Peyer's patch (tissue), 4 donors: ENCODE data around the gene ARHGAP26. TPM values are rescaled to one million over a fixed set of nuclear protein-coding genes. Genes with fewer than 3 reads are reported as not detected.

Experiments
- DNase-seq, 3 donors: peaks; one replicate each; pipeline ENCODE4 v3.0.0-alpha.2; 2017 to 2019
- H3K27ac ChIP-seq, 4 donors: fragments of 200-600 bp; sonication (generic); one replicate each; pipeline ENCODE4 v1.5.1; 2016 to 2019
- H3K27me3 ChIP-seq, 2 donors: fragments of 200-600 bp; sonication (generic); one replicate each; pipeline ENCODE4 v1.5.1; 2019
- H3K36me3 ChIP-seq, 3 donors: fragments of 200-600 bp; sonication (generic); one replicate each; pipeline ENCODE4 v1.5.1; 2016 to 2019
- H3K4me1 ChIP-seq, 4 donors: fragments of 200-600 bp; sonication (generic); one replicate each; pipeline ENCODE4 v1.5.1; 2016 to 2019
- H3K4me3 ChIP-seq, 4 donors: fragments of 200-600 bp; sonication (generic); 1 replicate in 3 of 4; 2 replicates in 1 of 4; pipeline ENCODE4 v1.5.1; 2016 to 2019; ENCODE audit warnings: mild to moderate bottlenecking in 1 of 4
- H3K9me3 ChIP-seq, 4 donors: fragments of 200-600 bp; sonication (generic); one replicate each; pipeline ENCODE4 v1.5.1; 2016 to 2019; ENCODE audit warnings: mild to moderate bottlenecking in 1 of 4
- POLR2A ChIP-seq, 2 donors: fragments of 450-650 bp; IDR thresholded peaks; one replicate each; pipeline ENCODE4 v1.5.1; 2017; ENCODE audit warnings: antibody characterized with exemption in 2 of 2, mild to moderate bottlenecking in 2 of 2, moderate library complexity in 2 of 2
- total RNA-seq, 4 donors: library from RNA; depleted of rRNA; stranded (reverse); fragments of >200 nt; gene quantifications; one replicate each; pipeline ENCODE4 v1.1.0, GENCODE V29; 2016
- TF ChIP-seq, protein P1 (sequence below), 6 experiments: fragments of 450-650 bp in 4 of 6; fragments of 200-600 bp in 2 of 6; sonication (generic) in 1 of 6; IDR thresholded peaks; one replicate each; pipeline ENCODE4 v1.5.1; 2017 to 2019; ENCODE audit warnings: antibody characterized with exemption in 6 of 6, mild to moderate bottlenecking in 3 of 6, moderate library complexity in 1 of 6

ARHGAP26 gene
- total RNA-seq, 4 donors from 2014 or later, result 60.1 to 180 (median 126) TPM

GRCh38 chr5:143068712-143069111 lies 298.5 kb downstream of the ARHGAP26 start:
- peaks cover 0 to 5% (median 0%) of the 10 kb centered on the region in 4 donors for H3K4me1 ChIP-seq
- H3K27me3 ChIP-seq, result no peaks in the 10 kb centered on the region
- H3K36me3 ChIP-seq, result peaks cover 0 to 29% (median 0%) of the 10 kb centered on the region in 3 donors
- H3K4me3 ChIP-seq, result no peak overlapping the region
- DNase-seq, result no peak
- TF ChIP-seq, protein P1, sequence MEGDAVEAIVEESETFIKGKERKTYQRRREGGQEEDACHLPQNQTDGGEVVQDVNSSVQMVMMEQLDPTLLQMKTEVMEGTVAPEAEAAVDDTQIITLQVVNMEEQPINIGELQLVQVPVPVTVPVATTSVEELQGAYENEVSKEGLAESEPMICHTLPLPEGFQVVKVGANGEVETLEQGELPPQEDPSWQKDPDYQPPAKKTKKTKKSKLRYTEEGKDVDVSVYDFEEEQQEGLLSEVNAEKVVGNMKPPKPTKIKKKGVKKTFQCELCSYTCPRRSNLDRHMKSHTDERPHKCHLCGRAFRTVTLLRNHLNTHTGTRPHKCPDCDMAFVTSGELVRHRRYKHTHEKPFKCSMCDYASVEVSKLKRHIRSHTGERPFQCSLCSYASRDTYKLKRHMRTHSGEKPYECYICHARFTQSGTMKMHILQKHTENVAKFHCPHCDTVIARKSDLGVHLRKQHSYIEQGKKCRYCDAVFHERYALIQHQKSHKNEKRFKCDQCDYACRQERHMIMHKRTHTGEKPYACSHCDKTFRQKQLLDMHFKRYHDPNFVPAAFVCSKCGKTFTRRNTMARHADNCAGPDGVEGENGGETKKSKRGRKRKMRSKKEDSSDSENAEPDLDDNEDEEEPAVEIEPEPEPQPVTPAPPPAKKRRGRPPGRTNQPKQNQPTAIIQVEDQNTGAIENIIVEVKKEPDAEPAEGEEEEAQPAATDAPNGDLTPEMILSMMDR (IDR thresholded peaks at IDR 0.05), result no peak
- no peak for TF ChIP-seq POLR2A (IDR thresholded peaks at IDR 0.05)
- no peak overlapping the region for H3K27ac ChIP-seq
- no peaks in the 10 kb centered on the region for H3K9me3 ChIP-seq

GRCh38 chr5:143071927-143072326 lies 301.8 kb downstream of the ARHGAP26 start:
- Histone ChIP-seq H3K4me1 (no peaks in the 10 kb centered on the region), H3K4me3 (no peak overlapping the region), H3K9me3 (no peaks in the 10 kb centered on the region), H3K27me3 (no peaks in the 10 kb centered on the region), H3K36me3 (peaks cover 0 to 23% (median 0%) of the 10 kb centered on the region in 3 donors), H3K27ac (no peak overlapping the region)
- DNase-seq, result no peak
- no peak for TF ChIP-seq POLR2A (IDR thresholded peaks at IDR 0.05)
- TF ChIP-seq, protein P1 (IDR thresholded peaks at IDR 0.05), result no peak

GRCh38 chr5:143072734-143073133 lies 302.6 kb downstream of the ARHGAP26 start:
- no peak for TF ChIP-seq POLR2A (IDR thresholded peaks at IDR 0.05)
- TF ChIP-seq, protein P1 (IDR thresholded peaks at IDR 0.05), result no peak

GRCh38 chr5:143073766-143074165 lies 303.6 kb downstream of the ARHGAP26 start:
- Histone ChIP-seq H3K27me3 (no peaks in the 10 kb centered on the region), H3K9me3 (no peaks in the 10 kb centered on the region), H3K4me1 (no peaks in the 10 kb centered on the region), H3K27ac (no peak overlapping the region), H3K36me3 (peaks cover 0 to 17% (median 0%) of the 10 kb centered on the region in 3 donors), H3K4me3 (no peak overlapping the region)
- TF ChIP-seq, protein P1 (IDR thresholded peaks at IDR 0.05), result no peak
- no peak for TF ChIP-seq POLR2A (IDR thresholded peaks at IDR 0.05)
- DNase-seq, result no peak

More at GRCh38 chr5:143072734-143073133, 302.6 kb downstream of the ARHGAP26 start:
- Histone ChIP-seq H3K9me3 (no peaks in the 10 kb centered on the region), H3K27ac (no peak overlapping the region), H3K27me3 (no peaks in the 10 kb centered on the region), H3K36me3 (peaks cover 0 to 23% (median 0%) of the 10 kb centered on the region in 3 donors), H3K4me1 (no peaks in the 10 kb centered on the region), H3K4me3 (no peak overlapping the region)
- no peak for DNase-seq

GRCh38 chr5:143074414-143074996 lies 304.3 kb downstream of the ARHGAP26 start:
- no peak for TF ChIP-seq POLR2A (IDR thresholded peaks at IDR 0.05)
- TF ChIP-seq, protein P1 (IDR thresholded peaks at IDR 0.05), result no peak
- H3K36me3 ChIP-seq, result peaks cover 0 to 9% (median 0%) of the 10 kb centered on the region in 3 donors
- no peak overlapping the region for H3K27ac ChIP-seq
- DNase-seq, result no peak
- no peak overlapping the region for H3K4me3 ChIP-seq
- no peaks in the 10 kb centered on the region for H3K27me3 ChIP-seq
- H3K9me3 ChIP-seq, result no peaks in the 10 kb centered on the region
- H3K4me1 ChIP-seq, result no peaks in the 10 kb centered on the region
